GM21381 (cell line): Measurements from ENCODE around the gene EPS15.
"Not testable (repeated sequence)": the region's sequence is repeated elsewhere in the genome, so short reads cannot be mapped to it uniquely, and the experiment has no call there.

Source experiments
- ATAC-seq: cut with Tn5 transposase; IDR thresholded peaks from one replicate; pipeline ENCODE4 v1.9.1; 2021; ENCODE audit warnings: mild to moderate bottlenecking, moderate library complexity; ENCODE audit not compliant: unreplicated experiment

EPS15 gene

DNA sequence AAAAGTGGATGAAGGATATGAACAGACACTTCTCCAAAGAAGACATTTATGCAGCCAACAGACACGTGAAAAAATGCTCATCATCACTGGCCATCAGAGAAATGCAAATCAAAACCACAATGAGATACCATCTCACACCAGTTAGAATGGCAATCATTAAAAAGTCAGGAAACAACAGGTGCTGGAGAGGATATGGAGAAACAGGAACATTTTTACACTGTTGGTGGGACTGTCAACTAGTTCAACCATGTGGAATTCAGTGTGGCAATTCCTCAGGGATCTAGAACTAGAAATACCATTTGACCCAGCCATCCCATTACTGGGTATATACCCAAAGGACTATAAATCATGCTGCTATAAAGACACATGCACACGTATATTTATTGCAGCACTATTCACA is 128.4 kb downstream of the EPS15 start:
- not testable (repeated sequence) for ATAC-seq

DNA sequence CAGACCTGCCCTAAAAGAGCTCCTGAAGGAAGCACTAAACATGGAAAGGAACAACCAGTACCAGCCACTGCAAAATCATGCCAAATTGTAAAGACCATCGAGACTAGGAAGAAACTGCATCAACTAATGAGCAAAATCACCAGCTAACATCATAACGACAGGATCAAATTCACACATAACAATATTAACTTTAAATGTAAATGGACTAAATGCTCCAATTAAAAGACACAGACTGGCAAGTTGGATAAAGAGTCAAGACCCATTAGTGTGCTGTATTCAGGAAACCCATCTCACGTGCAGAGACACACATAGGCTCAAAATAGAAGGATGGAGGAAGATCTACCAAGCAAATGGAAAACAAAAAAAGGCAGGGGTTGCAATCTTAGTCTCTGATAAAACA is 131.8 kb downstream of the EPS15 start:
- ATAC-seq = not testable (repeated sequence)

DNA sequence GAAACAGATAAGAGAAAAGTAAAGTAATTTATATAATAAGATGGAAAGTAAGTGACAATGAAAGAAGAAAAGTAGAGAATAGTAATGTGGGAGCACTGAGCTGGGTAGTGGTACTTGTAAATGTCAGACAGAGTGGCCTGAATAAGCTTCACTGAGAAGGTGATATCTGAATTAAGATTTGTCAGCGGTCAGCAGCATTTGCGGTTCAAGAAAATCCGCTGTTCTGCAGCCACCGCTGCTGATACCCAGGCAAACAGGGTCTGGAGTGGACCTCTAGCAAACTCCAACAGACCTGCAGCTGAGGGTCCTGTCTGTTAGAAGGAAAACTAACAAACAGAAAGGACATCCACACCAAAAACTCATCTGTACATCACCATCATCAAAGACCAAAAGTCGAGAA is 132.8 kb downstream of the EPS15 start:
- not testable (repeated sequence) for ATAC-seq

DNA sequence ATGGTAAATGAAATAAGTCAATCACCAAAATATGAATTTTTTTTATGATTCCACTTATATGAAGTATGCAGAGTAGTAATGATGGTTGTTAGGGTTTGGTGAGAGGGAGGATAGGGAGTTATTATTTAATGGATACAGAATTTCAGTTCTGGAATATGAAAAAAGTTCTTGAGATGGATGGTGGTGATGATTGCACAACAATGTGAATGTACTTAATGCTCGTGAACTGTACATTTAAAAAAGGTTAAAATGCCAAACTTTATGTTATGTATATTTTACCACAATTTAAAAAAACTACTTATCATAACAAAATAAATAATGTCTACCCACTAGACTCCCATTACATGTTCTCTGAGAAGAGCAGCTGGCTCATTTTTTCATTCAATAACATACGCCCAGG is 133.3 kb downstream of the EPS15 start:
- ATAC-seq = no peak

DNA sequence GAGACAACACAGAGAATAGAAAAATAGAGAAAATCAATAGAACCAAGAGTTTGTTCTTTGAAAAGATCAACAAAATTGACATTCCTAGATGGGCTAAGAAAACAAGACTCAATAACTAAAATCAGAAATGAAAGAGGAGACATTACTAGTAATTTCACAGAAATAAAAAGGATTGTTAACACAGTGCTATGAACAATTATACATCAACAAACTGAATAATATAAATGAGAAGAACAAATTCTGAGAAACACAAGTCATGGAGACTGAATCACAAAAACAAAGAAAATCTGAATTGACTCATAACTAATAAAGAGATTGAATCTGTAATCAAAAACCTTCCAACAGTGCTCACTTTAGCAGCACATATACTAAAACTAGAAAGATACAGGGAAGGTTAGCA is 137.1 kb downstream of the EPS15 start:
- no peak for ATAC-seq

DNA sequence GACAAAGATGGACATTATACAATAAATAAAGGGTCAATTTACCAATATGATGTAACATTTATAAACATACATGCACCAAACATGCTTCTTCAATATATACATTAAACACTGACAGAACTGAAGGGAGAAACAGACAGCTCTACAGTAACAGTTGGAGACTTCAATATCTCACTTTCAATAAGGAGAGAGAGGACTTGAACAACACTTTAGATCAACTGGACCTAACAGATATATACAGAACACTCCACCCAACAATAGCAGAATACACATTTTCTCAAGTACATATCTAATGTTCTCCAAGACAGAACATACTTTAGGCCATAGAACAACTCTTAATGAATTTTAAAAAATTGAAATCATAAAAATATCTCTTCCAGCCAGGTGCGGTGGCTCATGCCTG is 138.1 kb downstream of the EPS15 start:
- ATAC-seq = no peak

DNA sequence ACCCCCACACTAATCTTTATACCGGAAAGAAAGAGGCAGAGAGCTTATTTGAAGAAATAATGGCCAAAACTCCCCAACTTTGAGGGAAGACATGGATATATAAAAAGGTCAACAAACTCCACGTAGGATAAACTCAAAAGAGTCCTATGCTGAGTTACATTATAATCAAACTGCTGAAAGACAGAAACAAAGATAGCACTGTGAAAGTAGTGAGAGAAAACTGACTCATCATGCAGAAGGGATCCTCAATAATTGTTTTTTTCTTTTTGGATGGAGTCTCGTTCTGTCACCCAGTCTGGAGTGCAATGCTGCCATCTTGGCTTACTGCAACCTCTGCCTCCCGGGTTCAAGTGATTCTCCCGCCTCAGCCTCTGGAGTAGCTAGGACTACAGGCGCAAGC is 140.2 kb downstream of the EPS15 start:
- no peak for ATAC-seq

DNA sequence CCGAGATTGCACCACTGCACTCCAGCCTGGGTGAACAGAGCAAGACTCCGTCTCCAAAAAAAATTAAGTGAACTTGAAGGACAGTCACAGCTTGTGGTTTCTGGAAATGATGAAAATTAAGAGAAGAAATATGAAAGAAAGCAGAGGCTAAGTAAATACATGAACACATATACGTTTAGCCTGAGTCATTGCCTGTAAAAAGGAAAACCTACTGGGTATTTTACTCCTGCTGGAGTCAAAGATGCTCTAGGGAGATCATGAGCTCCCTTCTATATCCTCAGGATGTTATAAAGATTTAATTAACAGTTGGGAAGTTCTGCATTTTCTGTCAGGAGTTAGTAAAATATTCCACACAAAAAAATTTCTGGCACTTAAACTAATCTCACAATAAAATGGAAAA is 145.2 kb downstream of the EPS15 start:
- ATAC-seq = no peak

DNA sequence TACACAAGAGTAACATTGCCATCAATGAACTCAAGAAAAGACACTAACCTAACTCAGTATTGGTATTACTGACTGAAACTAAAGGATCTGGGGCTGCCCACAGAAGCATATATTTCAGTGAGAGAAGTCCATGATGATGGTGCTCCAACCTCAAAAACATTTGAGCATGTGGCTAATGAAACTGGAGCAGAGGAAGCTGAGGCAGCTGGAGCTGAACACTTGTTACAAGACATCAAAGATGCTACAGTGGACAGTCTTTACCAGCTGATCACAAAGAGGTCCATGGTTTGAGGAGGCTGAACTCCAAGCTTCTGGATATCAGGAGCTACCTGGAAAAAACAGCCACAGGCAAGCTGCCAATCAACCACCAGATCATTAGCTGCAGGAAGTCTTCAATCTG is 146.5 kb downstream of the EPS15 start:
- ATAC-seq = no peak

DNA sequence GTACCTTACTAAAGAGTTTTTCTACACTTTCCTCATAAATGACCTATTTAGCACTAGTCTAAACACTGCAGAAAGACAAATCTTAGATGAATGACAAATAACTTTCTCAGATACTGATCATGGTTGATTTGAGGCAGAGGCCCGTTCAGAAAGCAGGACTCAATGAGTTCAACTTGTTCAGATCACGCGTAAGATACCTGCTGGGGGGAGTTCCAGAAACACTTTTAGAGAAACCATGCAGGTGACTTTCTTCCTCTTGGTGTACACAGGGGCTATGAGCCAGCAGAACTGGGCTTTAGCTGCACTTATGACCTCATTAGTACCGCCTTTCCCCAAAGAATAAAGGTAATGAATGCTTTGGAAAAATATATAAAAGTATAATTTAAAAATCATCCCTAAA is 149.9 kb downstream of the EPS15 start:
- ATAC-seq = no peak

DNA sequence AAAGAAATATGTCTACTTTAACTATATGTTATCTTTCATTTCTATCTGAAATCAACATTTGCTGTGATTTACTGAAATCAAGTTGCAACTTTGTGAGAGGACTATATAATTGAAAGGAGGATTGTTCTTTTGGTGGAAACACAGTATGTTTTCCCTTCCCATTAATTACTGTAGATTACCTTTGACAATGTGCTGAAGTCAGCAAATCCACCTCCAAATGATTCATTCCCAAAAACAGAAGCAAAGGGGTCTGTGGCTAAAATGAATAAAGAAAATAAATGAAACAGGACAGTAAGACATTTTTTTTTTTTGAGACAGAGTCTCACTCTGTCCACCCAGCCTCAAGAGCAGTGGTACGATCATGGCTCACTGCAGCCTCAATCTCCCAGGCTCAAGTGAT is 153.3 kb downstream of the EPS15 start:
- ATAC-seq = no peak

DNA sequence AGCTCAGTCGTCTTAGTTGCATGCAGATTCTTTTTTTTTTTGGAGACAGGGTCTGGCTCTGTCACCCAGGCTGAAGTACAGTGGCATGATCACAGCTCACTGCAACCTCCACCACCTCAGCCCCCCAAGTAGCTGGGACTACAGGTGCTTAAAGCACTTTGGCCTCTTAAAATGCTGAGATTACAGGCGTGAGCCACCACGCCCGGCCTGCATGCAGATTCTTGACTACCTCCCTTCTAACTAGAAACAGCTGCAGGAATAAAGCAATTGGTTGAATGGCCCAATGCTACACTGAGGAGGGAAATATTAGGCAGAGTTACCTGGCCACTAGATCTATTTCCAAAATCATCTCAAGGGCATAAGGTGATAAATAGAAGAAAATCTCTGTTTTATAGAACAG is 159.2 kb downstream of the EPS15 start:
- ATAC-seq = no peak

DNA sequence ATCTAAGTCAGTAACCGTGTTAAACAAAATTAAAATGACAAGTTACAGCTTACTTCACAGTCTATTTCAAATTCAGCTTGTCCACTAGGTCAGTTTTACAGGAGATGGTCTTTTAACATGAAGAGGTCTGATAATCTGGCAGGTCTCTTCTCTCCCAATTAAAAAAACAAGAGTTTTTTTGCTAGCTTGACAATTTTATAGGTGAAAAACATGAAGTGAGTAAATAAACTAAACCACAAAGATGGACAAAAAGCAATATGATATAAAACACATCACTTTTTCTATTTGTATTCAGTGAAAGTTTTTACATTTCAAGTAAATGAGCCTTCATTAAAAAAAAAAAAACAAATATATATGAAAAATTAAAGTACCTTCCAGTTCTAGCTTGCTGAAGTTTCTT is 163.7 kb downstream of the EPS15 start:
- ATAC-seq = no peak

DNA sequence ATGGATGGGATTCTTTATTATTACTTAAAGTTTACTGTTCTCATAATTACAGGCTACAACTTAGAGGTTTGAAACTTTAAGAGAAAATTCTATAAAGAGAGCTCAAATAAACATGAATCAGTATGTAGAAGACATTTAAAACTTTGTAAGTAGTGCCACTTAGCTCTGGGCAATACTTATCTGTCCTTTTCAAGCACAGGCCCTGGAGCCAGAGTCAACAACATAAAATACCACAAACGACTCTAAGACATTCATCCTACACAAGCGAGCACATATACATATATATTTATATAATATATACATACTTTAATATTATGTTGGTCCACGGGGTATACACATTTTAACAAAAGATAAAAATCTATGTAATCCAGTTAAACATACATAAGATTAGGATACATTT is 164.7 kb downstream of the EPS15 start:
- no peak for ATAC-seq

DNA sequence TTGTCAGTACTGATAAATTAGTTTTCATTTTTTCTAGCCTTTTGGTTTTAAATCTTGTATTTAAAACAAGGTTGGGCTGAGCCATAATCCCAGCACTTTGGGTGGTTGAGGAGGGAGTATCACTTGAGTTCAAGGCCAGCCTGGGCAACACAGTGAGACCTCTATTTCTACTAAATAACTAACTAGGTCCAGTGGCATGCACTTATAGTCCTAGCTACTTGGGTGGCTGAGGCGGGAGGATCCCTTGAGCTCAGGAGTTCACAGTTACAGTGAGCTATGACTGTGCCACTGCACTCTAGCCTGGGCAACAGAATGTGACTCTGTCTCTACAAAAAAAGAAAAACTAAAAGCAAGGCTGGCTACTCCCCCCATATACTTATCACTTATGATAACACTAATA is 167.2 kb downstream of the EPS15 start:
- no peak for ATAC-seq

DNA sequence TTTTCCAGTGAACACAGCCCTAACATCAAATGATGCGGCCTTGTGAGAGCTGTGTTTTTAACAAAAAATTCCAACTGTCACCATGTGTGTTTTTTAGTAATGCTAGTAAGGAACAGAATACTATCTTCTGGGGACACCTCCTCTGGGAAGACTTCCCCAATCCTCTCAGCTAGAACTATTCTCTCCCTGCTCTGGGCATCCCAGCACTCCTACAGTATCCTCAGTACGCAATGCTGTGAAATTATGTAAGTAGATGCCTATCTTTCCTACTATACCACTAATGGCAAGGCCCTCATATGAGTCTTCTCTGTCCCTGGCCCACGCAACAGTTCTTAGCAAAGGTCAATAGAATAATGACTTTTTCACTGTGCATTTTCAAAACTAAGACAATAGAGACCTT is 169.2 kb downstream of the EPS15 start:
- ATAC-seq = no peak

DNA sequence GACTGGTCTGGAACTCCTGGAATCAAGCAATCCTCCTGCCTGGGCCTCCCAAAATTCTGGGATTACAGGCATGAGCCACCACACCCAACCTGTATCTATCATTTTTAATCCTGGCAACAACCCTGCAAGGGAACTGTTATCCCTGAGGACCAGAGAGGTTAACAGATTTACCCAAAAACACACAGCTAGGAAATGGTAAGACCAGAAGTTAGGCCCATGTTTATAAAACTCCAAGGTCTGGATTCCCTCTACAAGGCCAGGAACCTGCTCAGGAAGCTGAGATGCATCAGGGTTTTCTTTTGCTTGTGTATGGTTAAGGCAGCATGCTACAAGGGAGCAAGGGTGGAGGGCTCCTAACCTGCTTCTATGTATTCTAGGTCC is 170.9 kb downstream of the EPS15 start:
- no peak for ATAC-seq

DNA sequence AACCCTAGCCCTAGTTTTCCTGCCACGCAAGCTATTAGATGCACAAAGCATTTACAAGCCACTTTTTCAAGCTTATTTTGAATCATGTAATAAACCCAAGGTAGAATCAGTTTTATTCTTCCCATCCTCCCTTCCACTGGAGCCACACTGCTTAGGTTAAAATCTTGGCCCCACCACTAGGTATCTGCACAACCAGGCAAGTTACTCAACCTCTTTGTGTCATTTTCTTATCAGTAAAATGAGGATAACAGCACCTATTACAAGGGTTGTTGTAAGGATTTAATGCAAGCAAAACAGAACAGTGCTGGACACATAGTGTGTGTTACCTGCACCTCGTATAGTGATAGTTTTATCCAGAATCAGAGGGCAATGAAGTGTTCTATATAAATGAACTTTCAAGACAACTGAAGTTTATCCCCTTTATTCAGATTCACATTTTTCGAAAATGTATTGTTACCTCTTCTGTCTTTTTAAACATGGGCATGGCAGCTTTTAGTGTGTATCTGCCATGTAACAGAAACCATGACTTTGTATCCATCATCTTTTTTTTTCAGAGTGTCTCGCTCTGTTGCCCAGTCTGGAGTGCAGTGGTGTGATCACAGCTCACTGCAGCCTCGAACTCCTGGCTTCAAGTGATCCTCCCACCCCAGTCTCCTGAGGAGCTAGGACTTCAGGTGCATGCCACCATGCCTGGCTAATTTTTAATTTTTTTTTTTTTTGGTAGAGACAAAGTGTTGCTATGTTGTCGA is 171.5 kb downstream of the EPS15 start:
- no peak for ATAC-seq

DNA sequence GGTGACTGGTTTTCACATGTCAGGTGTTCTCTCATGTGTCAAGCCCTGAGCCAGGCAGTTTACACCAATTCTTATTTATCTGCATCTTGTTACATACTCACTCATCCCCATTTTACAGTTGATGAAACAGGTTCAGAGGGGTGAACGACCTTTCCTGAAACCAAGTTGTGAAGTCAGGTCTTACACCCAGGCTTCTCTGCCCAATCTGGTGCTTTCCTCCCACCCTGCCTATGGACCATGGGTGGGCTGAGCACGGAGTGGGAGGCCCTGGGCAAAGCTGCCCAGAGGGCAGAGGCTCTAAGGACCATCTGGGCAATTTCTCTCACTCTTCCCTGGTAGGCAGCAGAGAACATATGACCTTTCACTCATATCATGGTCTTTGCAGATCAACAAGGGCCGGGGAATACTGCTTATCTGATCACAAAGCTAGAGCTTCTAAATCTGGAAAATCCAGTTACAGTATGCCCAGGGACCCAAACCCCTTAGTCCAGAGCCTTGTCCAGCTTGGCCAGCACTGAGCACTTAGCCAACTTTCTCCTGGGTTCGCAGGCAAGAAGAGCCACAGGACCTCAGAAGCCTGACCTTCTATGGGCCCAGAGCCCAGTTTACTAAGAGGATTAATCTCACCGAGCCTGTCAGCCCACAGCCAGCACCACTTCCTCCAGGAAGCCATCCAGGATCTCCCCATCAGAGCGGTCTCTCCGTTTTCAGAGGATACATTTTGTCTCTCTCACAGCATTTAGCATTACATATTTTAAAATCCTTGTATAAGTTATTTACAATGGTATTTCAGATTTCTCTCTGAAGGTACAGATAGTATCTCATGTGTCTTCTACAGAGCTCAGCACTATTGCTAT is 172.8 kb downstream of the EPS15 start:
- ATAC-seq = no peak

DNA sequence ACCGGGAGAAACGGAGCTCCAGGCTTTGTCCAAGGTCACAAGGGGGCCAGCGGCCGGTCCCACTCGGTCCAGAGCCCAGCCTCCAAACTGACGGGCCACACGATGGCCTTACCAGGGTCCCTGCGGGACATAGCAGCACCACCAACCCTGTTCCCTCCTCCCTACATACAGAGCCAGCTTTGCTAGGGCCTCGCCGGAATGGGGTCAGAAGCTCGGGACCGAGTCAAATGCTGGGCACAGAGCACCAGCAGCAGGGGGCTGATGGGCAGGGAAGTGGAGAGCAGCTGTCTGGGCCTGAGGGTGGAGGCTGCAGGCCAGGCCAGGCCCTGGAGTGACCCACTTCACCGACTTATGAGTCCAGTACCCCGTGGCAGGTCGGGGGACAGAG is 173.8 kb downstream of the EPS15 start:
- ATAC-seq = no peak

DNA sequence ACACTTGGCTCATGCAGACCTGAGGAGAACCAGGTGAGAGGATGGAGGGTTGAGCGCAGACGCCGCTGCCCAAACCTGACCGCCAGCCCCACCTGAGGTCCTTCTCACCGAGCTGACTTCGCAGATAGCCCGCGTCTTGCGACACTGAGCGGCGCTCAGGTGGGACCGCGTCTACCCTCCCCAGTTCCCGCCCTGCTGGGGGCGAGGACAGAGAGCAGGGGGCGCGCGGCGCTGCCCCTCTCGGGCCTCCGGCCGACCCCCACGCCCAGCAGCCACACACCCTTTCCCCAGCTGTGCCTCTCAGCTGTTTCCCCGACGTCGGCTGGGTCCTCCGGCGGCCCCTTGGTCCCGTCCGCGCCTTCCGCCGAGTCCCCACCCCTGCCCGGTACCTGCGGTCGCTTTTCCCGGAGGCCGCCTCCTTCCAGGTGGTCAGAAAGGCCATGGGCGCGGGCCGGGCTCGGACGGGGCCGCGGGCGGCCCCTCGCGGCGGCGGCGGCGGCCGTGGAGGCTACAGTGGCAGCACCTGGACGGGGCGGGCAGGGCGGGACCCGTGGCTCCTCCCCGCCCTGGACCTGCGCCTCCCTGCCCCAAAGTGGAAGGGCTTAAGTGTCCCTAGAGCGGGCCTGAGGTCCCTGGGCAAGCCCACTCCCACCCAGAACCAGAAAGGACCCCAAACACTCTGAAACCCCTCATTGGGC is 174.3 kb downstream of the EPS15 start:
- ATAC-seq = no peak

DNA sequence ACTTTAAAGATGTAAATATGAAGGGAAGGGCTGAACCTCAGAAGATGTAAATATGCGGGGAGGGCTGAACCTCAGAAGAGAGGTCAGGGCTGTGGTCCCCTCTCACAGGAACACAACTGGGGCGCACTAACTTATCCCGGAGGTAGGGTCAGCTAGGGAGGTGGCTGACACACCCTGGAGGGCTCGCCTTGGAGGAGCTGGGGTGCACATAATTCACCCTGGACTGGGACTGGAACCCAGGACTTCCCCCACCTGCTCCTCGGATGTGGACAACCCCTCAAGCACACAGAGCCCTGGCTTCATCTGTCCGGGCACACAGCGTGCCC is 174.8 kb downstream of the EPS15 start:
- ATAC-seq = no peak
